ENCODE measurements around the gene POLDIP2. TPM values are rescaled to one million over a fixed set of nuclear protein-coding genes. Genes with fewer than 3 reads are reported as not detected.

Gene POLDIP2
- total and polyA plus RNA-seq, 2 donors (not counting 3 experiments of a cell fraction or from before 2014, with no cell fraction given): 82.6 to 85.2 TPM

- TF ChIP-seq CTCF (IDR thresholded peaks at IDR 0.05; ENCODE audit: extremely low read depth in 1 of 2, insufficient read depth in 1 of 2, low read depth in 1 of 2, low read length in 2 of 2): no peak
- no peak for TF ChIP-seq MAX (IDR thresholded peaks at IDR 0.05; ENCODE audit: insufficient read depth, insufficient read length)
- no peak for TF ChIP-seq GATA2 (IDR thresholded peaks at IDR 0.05; ENCODE audit: insufficient read depth, insufficient read length, low read depth, low read length)
- TF ChIP-seq MYC (IDR thresholded peaks at IDR 0.05; ENCODE audit: low read depth, low read length): no peak
- no peak for TF ChIP-seq JUN (IDR thresholded peaks at IDR 0.05; ENCODE audit: borderline replicate concordance, insufficient read depth, insufficient read length, low read depth)
- no peak for TF ChIP-seq FOS (IDR thresholded peaks at IDR 0.05; ENCODE audit: borderline replicate concordance, insufficient read depth, low read length)
- TF ChIP-seq POLR2AphosphoS5 (IDR thresholded peaks at IDR 0.05; ENCODE audit: insufficient read depth, low read depth, low read length): no peak
- TF ChIP-seq EZH2 (IDR thresholded peaks at IDR 0.05; ENCODE audit: borderline replicate concordance, low read depth, low read length, severe bottlenecking): no peak
- TF ChIP-seq POLR2A (IDR thresholded peaks at IDR 0.05; ENCODE audit: low read depth, low read length): no peak
- peaks cover 4% of the 10 kb centered on the region for H3K4me1 ChIP-seq (ENCODE audit: control insufficient read depth, extremely low read depth, insufficient read depth, low read length)
- ChIA-PET CTCF (interaction anchor here (1.1 to 1.2 kb wide), 2 partner anchors 13 to 520 kb away, joined by 3 to 4 read pairs; no protein-coding TSS in a partner anchor), POLR2A (no interaction called here)
- no peaks in the 10 kb centered on the region for H4K20me1 ChIP-seq (replicated peaks; ENCODE audit: control insufficient read depth, extremely low read depth, insufficient read depth, low read length)
- no peak overlapping the region for H3K9ac ChIP-seq (replicated peaks; ENCODE audit: extremely low read depth, insufficient read depth, low read length)
- dilution Hi-C loops (cut with MboI; ENCODE audit: extremely low pct_ligation_motif_present, low sequenced_read_pairs) (no loop called here), intact Hi-C loops (cut with micrococcal nuclease) (no loop called here)
- H3K27ac ChIP-seq (ENCODE audit: insufficient read depth, low read depth, low read length): no peak overlapping the region
- H3K36me3 ChIP-seq (ENCODE audit: control insufficient read depth in 2 of 2, extremely low read depth in 1 of 2, insufficient read depth in 2 of 2, low read length in 2 of 2): peaks cover 8 to 16% of the 10 kb centered on the region in 2 experiments
- peaks cover 28% of the 10 kb centered on the region for H3K79me2 ChIP-seq (ENCODE audit: control insufficient read depth, insufficient read depth, low read length)
- no peak overlapping the region for H3K4me2 ChIP-seq (ENCODE audit: insufficient read depth, low read length)
- FAIRE-seq: no peak
- H3K9me1 ChIP-seq (replicated peaks; ENCODE audit: control insufficient read depth, extremely low read depth, insufficient read depth, low read length): no peaks in the 10 kb centered on the region
- no peaks in the 10 kb centered on the region for H3K27me3 ChIP-seq (ENCODE audit: control insufficient read depth in 2 of 2, insufficient read depth in 2 of 2, low read length in 2 of 2)
- H3K9me3 ChIP-seq (replicated peaks; ENCODE audit: control insufficient read depth, insufficient read depth, low read length): no peaks in the 10 kb centered on the region
- no TSS peak for BruUV-seq (replicated peaks)
- no peak overlapping the region for H3K4me3 ChIP-seq (replicated peaks in 1 of 3; ENCODE audit: insufficient read depth in 1 of 3, low read depth in 1 of 3, low read length in 3 of 3)
- DNase-seq (ENCODE audit: low read depth, low spot score): no peak
- no peak overlapping the region for H2AFZ ChIP-seq (ENCODE audit: low read depth, low read length)
Measured at GRCh38 chr17:28325211-28325610, 32.1 kb downstream of the POLDIP2 start.

All from endothelial cell of umbilical vein (primary cell).